HepG2 (cell line): ENCODE results near the gene IGFBP6. TPM values are rescaled to one million over a fixed set of nuclear protein-coding genes. Genes with fewer than 3 reads are reported as not detected.

ENCODE experiments used
- ARNTL ChIP-seq: sonication (generic); formaldehyde crosslinking; IDR thresholded peaks from 2 replicates; pipeline ENCODE4 v1.4.0; 2020; ENCODE audit warnings: mild to moderate bottlenecking, missing genetic modification reagents
- ATF4 ChIP-seq, 2 experiments: fragments of 450-650 bp in 1 of 2; sonication (generic) in 1 of 2; formaldehyde crosslinking; IDR thresholded peaks; 2 replicates each; pipeline versions ENCODE4 v1.5.0 to v1.8.0; 2020 to 2022; ENCODE audit warnings: mild to moderate bottlenecking in 1 of 2, missing genetic modification reagents in 1 of 2
- BCL3 ChIP-seq: sonication (generic); formaldehyde crosslinking; IDR thresholded peaks from 2 replicates; pipeline ENCODE4 v1.5.1; 2020; ENCODE audit warnings: mild to moderate bottlenecking, missing genetic modification reagents, moderate library complexity
- CEBPZ ChIP-seq: IDR thresholded peaks from 2 replicates; pipeline ENCODE4 v1.6.1; 2012; ENCODE audit warnings: low read length, improper control_type of control experiment
- E2F2 ChIP-seq: sonication (generic); formaldehyde crosslinking; IDR thresholded peaks from 2 replicates; pipeline ENCODE4 v1.4.0; 2020; ENCODE audit warnings: missing genetic modification reagents, borderline replicate concordance
- ERF ChIP-seq: IDR thresholded peaks from 2 replicates; pipeline ENCODE4 v1.6.1; 2018; ENCODE audit warnings: missing biosample characterization, missing genetic modification reagents
- IRX3 ChIP-seq: sonication (generic); formaldehyde crosslinking; IDR thresholded peaks from 2 replicates; pipeline ENCODE4 v1.8.1; 2023; ENCODE audit warnings: mild to moderate bottlenecking, low read depth, missing genetic modification reagents, borderline replicate concordance
- JUN ChIP-seq: sonication (generic); formaldehyde crosslinking; IDR thresholded peaks from 2 replicates; pipeline ENCODE4 v1.4.0; 2020; ENCODE audit warnings: mild to moderate bottlenecking, missing genetic modification reagents
- MYPOP ChIP-seq: sonication (generic); formaldehyde crosslinking; IDR thresholded peaks from 2 replicates; pipeline ENCODE4 v1.8.1; 2023; ENCODE audit warnings: mild to moderate bottlenecking, moderate library complexity, missing genetic modification reagents
- NR0B2 ChIP-seq: sonication (generic); formaldehyde crosslinking; IDR thresholded peaks from 2 replicates; pipeline ENCODE4 v1.4.0; 2020; ENCODE audit warnings: mild to moderate bottlenecking, missing genetic modification reagents
- PAF1 ChIP-seq: IDR thresholded peaks from 2 replicates; pipeline ENCODE4 v1.6.1; 2016; ENCODE audit warnings: missing genetic modification reagents, missing compliant biosample characterization
- RXRB ChIP-seq: IDR thresholded peaks from 2 replicates; pipeline ENCODE4 v1.6.1; 2016; ENCODE audit warnings: borderline replicate concordance, missing genetic modification reagents, missing compliant biosample characterization
- SP2 ChIP-seq: sonication (generic); formaldehyde crosslinking; IDR thresholded peaks from 2 replicates; pipeline ENCODE4 v1.5.1; 2020; ENCODE audit warnings: mild to moderate bottlenecking, missing genetic modification reagents
- TFDP2 ChIP-seq: sonication (generic); formaldehyde crosslinking; IDR thresholded peaks from 2 replicates; pipeline ENCODE4 v1.4.0; 2020; ENCODE audit warnings: missing genetic modification reagents
- ZMAT3 ChIP-seq: sonication (generic); formaldehyde crosslinking; conservative IDR thresholded peaks from 2 replicates; pipeline ENCODE4 v1.7.0; 2021; ENCODE audit warnings: missing genetic modification reagents
- ZNF10 ChIP-seq: sonication (generic); formaldehyde crosslinking; IDR thresholded peaks from 2 replicates; pipeline ENCODE4 v1.4.0; 2020; ENCODE audit warnings: mild to moderate bottlenecking, low read depth, missing genetic modification reagents, borderline replicate concordance
- ZNF33B ChIP-seq: sonication (generic); formaldehyde crosslinking; IDR thresholded peaks from 2 replicates; pipeline ENCODE4 v1.5.1; 2020; ENCODE audit warnings: mild to moderate bottlenecking, missing genetic modification reagents
- ZNF737 ChIP-seq: sonication (generic); formaldehyde crosslinking; IDR thresholded peaks from 2 replicates; pipeline ENCODE4 v1.5.0; 2020; ENCODE audit warnings: missing genetic modification reagents, mild to moderate bottlenecking, borderline replicate concordance
- polyA plus RNA-seq, 8 experiments: library from polyadenylated mRNA; depleted of rRNA in 3 of 8; stranded (reverse) in 7 of 8; unstranded in 1 of 8; fragments of >200 nt; fragmentation: Illumina TruSeq in 4 of 8; extraction: Trizol in 4 of 8; gene quantifications; 2 replicates each; pipeline versions ENCODE4 v1.2.1 to v1.2.3, GENCODE V29; 2011 to 2016; ENCODE audit warnings: low read depth in 4 of 8, missing spikeins in 1 of 8, mixed read lengths in 1 of 8; ENCODE audit not compliant: insufficient read depth in 1 of 8
- total RNA-seq, 5 experiments: library from RNA; depleted of rRNA; stranded (reverse); fragments of >200 nt; fragmentation: Illumina TruSeq; extraction: Trizol; gene quantifications; 2 replicates each; pipeline ENCODE4 v1.2.3, GENCODE V29; 2016; ENCODE audit warnings: low read depth in 1 of 5

Gene IGFBP6
- total and polyA plus RNA-seq, 2 of the 13 experiments (the other 11 are each of a cell fraction or from before 2014, with no cell fraction given) = 3.9 to 25.2 TPM

GRCh38 chr12:53061404-53062010, 36.0 kb upstream of the IGFBP6 start (continued):
- TF ChIP-seq NR0B2 (CRISPR knock-in tag) (no peak), RXRB (peak; percentile 90), ZNF10 (CRISPR knock-in tag) (no peak), ATF4 (CRISPR knock-in tag; IDR thresholded peaks at IDR 0.05) (no peak), JUN (no peak), ARNTL (CRISPR knock-in tag) (no peak), TFDP2 (no peak), CEBPZ (no peak), E2F2 (CRISPR knock-in tag) (no peak), SP2 (CRISPR knock-in tag) (no peak), ZNF33B (CRISPR knock-in tag) (no peak), BCL3 (no peak), IRX3 (CRISPR knock-in tag) (no peak), MYPOP (CRISPR knock-in tag) (no peak), ZNF737 (CRISPR knock-in tag) (no peak), PAF1 (CRISPR knock-in tag) (no peak), ZMAT3 (CRISPR knock-in tag) (no peak), ERF (CRISPR knock-in tag) (no peak)
